HAP-1 (cell line): ENCODE data around the gene TNFRSF4.

ENCODE experiments used
- DNase-seq, 2 experiments: peaks; one replicate each; pipeline ENCODE4 v3.0.0-alpha.2; 2016 to 2020; ENCODE audit warnings: low spot score in 2 of 2
- H3K27me3 ChIP-seq: fragments of 250-450 bp; sonication (Bioruptor Pico); 2 replicates; pipeline ENCODE4 v1.5.1; 2020; ENCODE audit warnings: low read depth, mild to moderate bottlenecking, moderate library complexity
- H3K36me3 ChIP-seq: fragments of 250-450 bp; sonication (Bioruptor Pico); replicated peaks from 2 replicates; pipeline ENCODE4 v1.5.1; 2020; ENCODE audit warnings: mild to moderate bottlenecking
- H3K4me1 ChIP-seq: fragments of 250-450 bp; sonication (Bioruptor Pico); 2 replicates; pipeline ENCODE4 v1.5.1; 2020; ENCODE audit warnings: mild to moderate bottlenecking
- H3K4me3 ChIP-seq: fragments of 250-450 bp; sonication (Bioruptor Pico); 2 replicates; pipeline ENCODE4 v1.5.1; 2020; ENCODE audit warnings: mild to moderate bottlenecking, moderate library complexity
- H3K9me3 ChIP-seq: fragments of 250-450 bp; sonication (Bioruptor Pico); 2 replicates; pipeline ENCODE4 v1.5.1; 2020; ENCODE audit warnings: mild to moderate bottlenecking, moderate library complexity
- in situ Hi-C: fragments of 300-500 bp; cut with MboI; formaldehyde crosslinking; loops from 3 replicates; pipeline ENCODE4 v1.14.3; 2020; ENCODE audit warnings: low sequenced_read_pairs, inconsistent platforms, mixed read lengths

The TNFRSF4 gene

GRCh38 chr1:1232796-1233566 is 19.0 kb upstream of the TNFRSF4 start:
- in situ Hi-C loops: no loop called here
- DNase-seq: no peak
- Histone ChIP-seq H3K9me3 (no peaks in the 10 kb centered on the region), H3K36me3 (peaks cover 17% of the 10 kb centered on the region), H3K4me3 (no peak overlapping the region), H3K4me1 (peaks cover 3% of the 10 kb centered on the region; the same call in 1 of the 2 replicates), H3K27me3 (no peaks in the 10 kb centered on the region)

- H3K36me3 ChIP-seq: peaks cover 23% of the 10 kb centered on the region
- in situ Hi-C loops: no loop called here
These were observed 18.3 kb upstream of the TNFRSF4 start, which contains the start of gene B3GALT6 for GRCh38 chr1:1232208-1232795. Gene B3GALT6 (plus strand): TSS chr1:1232237. CDS start chr1:1232279, 42 bp downstream.

GRCh38 chr1:1231400-1232207 is 17.7 kb upstream of the TNFRSF4 start, which contains the start of gene SDF4:
Gene SDF4 (minus strand): TSS chr1:1232001. CDS start chr1:1228772, 3,229 bp downstream.
- DNase-seq: peak; percentile 91 to 96
- H3K4me1 ChIP-seq: peaks cover 3% of the 10 kb centered on the region; the same call in 1 of the 2 replicates
- H3K4me3 ChIP-seq: peak within 1 kb of the TSS; percentile 89
- H3K36me3 ChIP-seq: peaks cover 23% of the 10 kb centered on the region
- H3K27me3 ChIP-seq: no peaks in the 10 kb centered on the region
- H3K9me3 ChIP-seq: no peaks in the 10 kb centered on the region
- in situ Hi-C loops: no loop called here

More at GRCh38 chr1:1232208-1232795, 18.3 kb upstream of the TNFRSF4 start, which contains the start of gene B3GALT6:
- DNase-seq: no peak
- H3K4me1 ChIP-seq: peaks cover 3% of the 10 kb centered on the region; the same call in 1 of the 2 replicates
- H3K9me3 ChIP-seq: no peaks in the 10 kb centered on the region
- H3K4me3 ChIP-seq: peak within 1 kb of the TSS; percentile 89
- no peaks in the 10 kb centered on the region for H3K27me3 ChIP-seq

- in situ Hi-C loops: no loop called here
- Histone ChIP-seq H3K36me3 (peaks cover 25% of the 10 kb centered on the region), H3K27me3 (no peaks in the 10 kb centered on the region), H3K9me3 (no peaks in the 10 kb centered on the region), H3K4me3 (peak overlapping the region; percentile 89), H3K4me1 (peaks cover 3% of the 10 kb centered on the region; the same call in 1 of the 2 replicates)
- DNase-seq: peak; percentile 16 to 43
These were observed 16.9 kb upstream of the TNFRSF4 start for GRCh38 chr1:1230656-1231399.

GRCh38 chr1:1229770-1230169 is 15.8 kb upstream of the TNFRSF4 start:
- no peaks in the 10 kb centered on the region for H3K27me3 ChIP-seq
- H3K36me3 ChIP-seq: peaks cover 34% of the 10 kb centered on the region
- in situ Hi-C loops: no loop called here
- peaks cover 3% of the 10 kb centered on the region; the same call in 1 of the 2 replicates for H3K4me1 ChIP-seq
- DNase-seq: no peak
- H3K4me3 ChIP-seq: 0 out of 2 replicates have a peak overlapping the region, but pooled peaks have one; percentile 3
- no peaks in the 10 kb centered on the region for H3K9me3 ChIP-seq

- Histone ChIP-seq H3K4me3 (no peak overlapping the region), H3K4me1 (peaks cover 3% of the 10 kb centered on the region; the same call in 1 of the 2 replicates), H3K9me3 (no peaks in the 10 kb centered on the region), H3K27me3 (no peaks in the 10 kb centered on the region), H3K36me3 (peaks cover 34% of the 10 kb centered on the region)
- DNase-seq: no peak
- in situ Hi-C loops: no loop called here
These were observed 14.8 kb upstream of the TNFRSF4 start for GRCh38 chr1:1228596-1229321.

- no peaks in the 10 kb centered on the region for H3K27me3 ChIP-seq
- peaks cover 36% of the 10 kb centered on the region for H3K36me3 ChIP-seq
- H3K4me3 ChIP-seq: no peak overlapping the region
- DNase-seq: no peak
- in situ Hi-C loops: no loop called here
- H3K4me1 ChIP-seq: peaks cover 3% of the 10 kb centered on the region; the same call in 1 of the 2 replicates
- no peaks in the 10 kb centered on the region for H3K9me3 ChIP-seq
These were observed 14.2 kb upstream of the TNFRSF4 start for GRCh38 chr1:1228187-1228586.

- no peak overlapping the region for H3K4me3 ChIP-seq
- peaks cover 44% of the 10 kb centered on the region for H3K36me3 ChIP-seq
- no peaks in the 10 kb centered on the region for H3K27me3 ChIP-seq
- in situ Hi-C loops: no loop called here
- H3K9me3 ChIP-seq: no peaks in the 10 kb centered on the region
- H3K4me1 ChIP-seq: no peaks in the 10 kb centered on the region
- DNase-seq: no peak
These were observed 13.4 kb upstream of the TNFRSF4 start for GRCh38 chr1:1227386-1227785.

- Histone ChIP-seq H3K4me1 (no peaks in the 10 kb centered on the region), H3K4me3 (no peak overlapping the region), H3K27me3 (no peaks in the 10 kb centered on the region), H3K36me3 (peaks cover 48% of the 10 kb centered on the region), H3K9me3 (no peaks in the 10 kb centered on the region)
- no peak for DNase-seq
- in situ Hi-C loops: no loop called here
These were observed 12.8 kb upstream of the TNFRSF4 start for GRCh38 chr1:1226566-1227362.

GRCh38 chr1:1225913-1226312 is 12.0 kb upstream of the TNFRSF4 start:
- Histone ChIP-seq H3K4me1 (no peaks in the 10 kb centered on the region), H3K4me3 (no peak overlapping the region), H3K9me3 (no peaks in the 10 kb centered on the region), H3K27me3 (no peaks in the 10 kb centered on the region), H3K36me3 (peaks cover 48% of the 10 kb centered on the region)
- in situ Hi-C loops: no loop called here
- no peak for DNase-seq

GRCh38 chr1:1225238-1225845 is 11.4 kb upstream of the TNFRSF4 start:
- in situ Hi-C loops: no loop called here
- Histone ChIP-seq H3K27me3 (no peaks in the 10 kb centered on the region), H3K4me3 (no peak overlapping the region), H3K36me3 (peaks cover 49% of the 10 kb centered on the region), H3K9me3 (no peaks in the 10 kb centered on the region), H3K4me1 (no peaks in the 10 kb centered on the region)
- no peak for DNase-seq

- Histone ChIP-seq H3K36me3 (peaks cover 46% of the 10 kb centered on the region), H3K27me3 (no peaks in the 10 kb centered on the region), H3K4me1 (no peaks in the 10 kb centered on the region), H3K9me3 (no peaks in the 10 kb centered on the region), H3K4me3 (no peak overlapping the region)
- no peak for DNase-seq
- in situ Hi-C loops: no loop called here
These were observed 9.9 kb upstream of the TNFRSF4 start for GRCh38 chr1:1223891-1224290.
